ENCODE results near the gene KCNK3.

- TF ChIP-seq CTCF (IDR thresholded peaks at IDR 0.05; ENCODE audit: extremely low read depth in 1 of 2, insufficient read depth in 1 of 2, low read depth in 1 of 2, low read length in 2 of 2) (no peak), EZH2 (IDR thresholded peaks at IDR 0.05; ENCODE audit: borderline replicate concordance, low read depth, low read length, severe bottlenecking) (no peak), POLR2A (IDR thresholded peaks at IDR 0.05; ENCODE audit: low read depth, low read length) (no peak), MYC (IDR thresholded peaks at IDR 0.05; ENCODE audit: low read depth, low read length) (no peak), POLR2AphosphoS5 (IDR thresholded peaks at IDR 0.05; ENCODE audit: insufficient read depth, low read depth, low read length) (no peak), JUN (IDR thresholded peaks at IDR 0.05; ENCODE audit: borderline replicate concordance, insufficient read depth, insufficient read length, low read depth) (no peak)
Measured at GRCh38 chr2:26742048-26742770, 49.7 kb downstream of the KCNK3 start.

All from endothelial cell of umbilical vein (primary cell).